ENCODE data around the gene PSMB3.

DNA sequence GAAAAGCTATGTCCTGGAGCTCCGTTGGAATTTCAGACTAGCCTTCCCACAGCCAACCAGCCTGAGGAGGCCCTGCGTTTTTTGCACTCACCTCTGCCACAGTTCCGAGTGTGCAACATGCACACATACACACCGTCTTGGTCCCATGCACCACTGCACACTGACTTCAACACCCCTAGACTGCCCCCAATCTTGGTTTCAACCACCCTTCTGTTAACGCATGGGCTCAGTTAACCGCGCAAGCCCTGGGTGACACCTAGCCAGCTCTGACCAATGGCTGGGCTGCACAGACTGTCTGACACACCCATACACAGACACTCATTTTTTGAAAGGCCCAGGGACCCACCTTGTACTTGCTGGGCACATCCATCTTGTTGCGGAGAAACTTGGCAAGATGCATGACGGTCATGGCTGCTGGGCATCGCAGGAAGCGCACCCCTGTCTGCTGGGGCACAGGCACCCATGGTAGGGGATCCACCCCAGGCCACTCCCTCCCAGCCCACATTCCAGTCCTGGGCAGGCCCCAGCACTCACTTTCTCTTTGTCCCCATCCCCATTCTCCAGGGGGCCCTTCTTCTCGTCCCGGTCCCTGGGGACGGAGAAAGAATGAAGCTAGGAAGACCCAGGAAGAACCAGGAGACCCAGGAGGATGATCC, 14.4 kb upstream of the PSMB3 start:
- TF ChIP-seq EZH2 (IDR thresholded peaks at IDR 0.05; ENCODE audit: low read length, missing control alignments): no peak
- TF ChIP-seq, protein P1, sequence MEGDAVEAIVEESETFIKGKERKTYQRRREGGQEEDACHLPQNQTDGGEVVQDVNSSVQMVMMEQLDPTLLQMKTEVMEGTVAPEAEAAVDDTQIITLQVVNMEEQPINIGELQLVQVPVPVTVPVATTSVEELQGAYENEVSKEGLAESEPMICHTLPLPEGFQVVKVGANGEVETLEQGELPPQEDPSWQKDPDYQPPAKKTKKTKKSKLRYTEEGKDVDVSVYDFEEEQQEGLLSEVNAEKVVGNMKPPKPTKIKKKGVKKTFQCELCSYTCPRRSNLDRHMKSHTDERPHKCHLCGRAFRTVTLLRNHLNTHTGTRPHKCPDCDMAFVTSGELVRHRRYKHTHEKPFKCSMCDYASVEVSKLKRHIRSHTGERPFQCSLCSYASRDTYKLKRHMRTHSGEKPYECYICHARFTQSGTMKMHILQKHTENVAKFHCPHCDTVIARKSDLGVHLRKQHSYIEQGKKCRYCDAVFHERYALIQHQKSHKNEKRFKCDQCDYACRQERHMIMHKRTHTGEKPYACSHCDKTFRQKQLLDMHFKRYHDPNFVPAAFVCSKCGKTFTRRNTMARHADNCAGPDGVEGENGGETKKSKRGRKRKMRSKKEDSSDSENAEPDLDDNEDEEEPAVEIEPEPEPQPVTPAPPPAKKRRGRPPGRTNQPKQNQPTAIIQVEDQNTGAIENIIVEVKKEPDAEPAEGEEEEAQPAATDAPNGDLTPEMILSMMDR (conservative IDR thresholded peaks at IDR 0.05 in 1 of 2, IDR thresholded peaks at IDR 0.05 in 1 of 2; ENCODE audit: low read depth in 1 of 2, low read length in 2 of 2): no peak

Measured in fibroblast of lung (primary cell).